H9 (cell line): ENCODE data around the gene ATP5PB. TPM values are rescaled to one million over a fixed set of nuclear protein-coding genes. Genes with fewer than 3 reads are reported as not detected.

Experiments used
- DNase-seq: peaks from one replicate; pipeline ENCODE4 v3.0.0-alpha.2; 2017
- H2AFZ ChIP-seq: one replicate; pipeline ENCODE4 v1.6.1; 2013; ENCODE audit warnings: mild to moderate bottlenecking, low read length, control low read depth, moderate library complexity
- H2AK5ac ChIP-seq: 2 replicates; pipeline ENCODE4 v1.6.1; 2013; ENCODE audit warnings: low read length, control low read depth, mixed read lengths; ENCODE audit not compliant: insufficient read length
- H2BK120ac ChIP-seq: one replicate; pipeline ENCODE4 v1.6.1; 2013; ENCODE audit warnings: low read depth, mild to moderate bottlenecking, low read length, control low read depth, inconsistent platforms; ENCODE audit not compliant: poor library complexity, severe bottlenecking
- H2BK12ac ChIP-seq: 2 replicates; pipeline ENCODE4 v1.6.1; 2013; ENCODE audit warnings: low read length, control low read depth, mixed read lengths, low read depth; ENCODE audit not compliant: insufficient read length
- H2BK15ac ChIP-seq: 2 replicates; pipeline ENCODE4 v1.6.1; 2013; ENCODE audit warnings: low read depth, low read length, control low read depth
- H2BK20ac ChIP-seq: one replicate; pipeline ENCODE4 v1.6.1; 2013; ENCODE audit warnings: low read depth, mild to moderate bottlenecking, low read length, control low read depth, inconsistent platforms; ENCODE audit not compliant: poor library complexity, severe bottlenecking
- H2BK5ac ChIP-seq: 2 replicates; pipeline ENCODE4 v1.6.1; 2013; ENCODE audit warnings: low read length, control low read depth, mixed read lengths; ENCODE audit not compliant: insufficient read length
- H3K14ac ChIP-seq: 2 replicates; pipeline ENCODE4 v1.6.1; 2013; ENCODE audit warnings: low read length, control low read depth; ENCODE audit not compliant: insufficient read depth
- H3K18ac ChIP-seq: 2 replicates; pipeline ENCODE4 v1.6.1; 2013; ENCODE audit warnings: low read depth, mild to moderate bottlenecking, mixed read lengths, low read length, control low read depth; ENCODE audit not compliant: insufficient read length
- H3K23ac ChIP-seq: 2 replicates; pipeline ENCODE4 v1.6.1; 2013; ENCODE audit warnings: low read length, control low read depth, mixed read lengths, low read depth; ENCODE audit not compliant: insufficient read length
- H3K23me2 ChIP-seq: 2 replicates; pipeline ENCODE4 v1.6.1; 2013; ENCODE audit warnings: low read depth, mild to moderate bottlenecking, mixed read lengths, low read length, control low read depth; ENCODE audit not compliant: insufficient read length, poor library complexity, severe bottlenecking
- H3K27ac ChIP-seq: 2 replicates; pipeline ENCODE4 v1.5.1; 2013; ENCODE audit warnings: low read length, control low read depth, mixed read lengths, low read depth; ENCODE audit not compliant: insufficient read length
- H3K27me3 ChIP-seq: 2 replicates; pipeline ENCODE4 v1.6.1; 2013; ENCODE audit warnings: low read length, control low read depth, inconsistent platforms; ENCODE audit not compliant: insufficient read depth
- H3K4ac ChIP-seq: 2 replicates; pipeline ENCODE4 v1.6.1; 2013; ENCODE audit warnings: low read depth, mild to moderate bottlenecking, control low read depth, inconsistent platforms, low read length, moderate library complexity
- H3K4me1 ChIP-seq: 2 replicates; pipeline ENCODE4 v1.6.1; 2013; ENCODE audit warnings: low read length, control low read depth, inconsistent platforms; ENCODE audit not compliant: insufficient read depth
- H3K4me2 ChIP-seq: 2 replicates; pipeline ENCODE4 v1.6.1; 2013; ENCODE audit warnings: low read length, control low read depth, mixed read lengths; ENCODE audit not compliant: insufficient read length, insufficient read depth
- H3K56ac ChIP-seq: 2 replicates; pipeline ENCODE4 v1.6.1; 2013; ENCODE audit warnings: low read depth, mild to moderate bottlenecking, mixed read lengths, low read length, control low read depth; ENCODE audit not compliant: insufficient read length
- H3K79me1 ChIP-seq: 2 replicates; pipeline ENCODE4 v1.6.1; 2013; ENCODE audit warnings: low read depth, mild to moderate bottlenecking, moderate library complexity, low read length, control low read depth, inconsistent platforms; ENCODE audit not compliant: insufficient read depth, poor library complexity, severe bottlenecking
- H3K79me2 ChIP-seq: 2 replicates; pipeline ENCODE4 v1.6.1; 2013; ENCODE audit warnings: low read length, control low read depth, inconsistent platforms; ENCODE audit not compliant: insufficient read depth
- H3K9ac ChIP-seq: 2 replicates; pipeline ENCODE4 v1.6.1; 2013; ENCODE audit warnings: low read length, control low read depth, mixed read lengths; ENCODE audit not compliant: insufficient read length; ENCODE audit errors: extremely low read depth
- H3K9me3 ChIP-seq: one replicate; pipeline ENCODE4 v1.6.1; 2013; ENCODE audit warnings: low read depth, low read length, inconsistent platforms; ENCODE audit not compliant: control insufficient read depth
- H3T11ph ChIP-seq: one replicate; pipeline ENCODE4 v1.6.1; 2013; ENCODE audit warnings: mild to moderate bottlenecking, low read length, control low read depth, inconsistent platforms
- H4K20me1 ChIP-seq: one replicate; pipeline ENCODE4 v1.6.1; 2013; ENCODE audit not compliant: control insufficient read depth, insufficient read length, insufficient read depth
- H4K5ac ChIP-seq: 2 replicates; pipeline ENCODE4 v1.6.1; 2013; ENCODE audit warnings: low read depth, mild to moderate bottlenecking, mixed read lengths, low read length, control low read depth; ENCODE audit not compliant: insufficient read length
- H4K8ac ChIP-seq: replicated peaks from 2 replicates; pipeline ENCODE4 v1.6.1; 2013; ENCODE audit warnings: low read length, control low read depth, mixed read lengths, low read depth; ENCODE audit not compliant: insufficient read length
- H4K91ac ChIP-seq: 2 replicates; pipeline ENCODE4 v1.6.1; 2013; ENCODE audit warnings: low read depth, mild to moderate bottlenecking, moderate library complexity, mixed read lengths, low read length, control low read depth; ENCODE audit not compliant: insufficient read length
- H3K27ac Mint-ChIP-seq, 3 experiments: 2 replicates in 2 of 3; 3 replicates in 1 of 3; pipeline ENCODE4 v1.8.0; 2020 to 2021; ENCODE audit warnings: mixed read lengths in 3 of 3, mild to moderate bottlenecking in 1 of 3, moderate library complexity in 1 of 3
- H3K27me3 Mint-ChIP-seq: 2 replicates; pipeline ENCODE4 v1.8.0; 2021; ENCODE audit warnings: low read depth, mild to moderate bottlenecking, moderate library complexity, mixed read lengths
- H3K36me3 Mint-ChIP-seq, 3 experiments: 2 replicates in 2 of 3; 3 replicates in 1 of 3; pipeline ENCODE4 v1.8.0; 2020 to 2021; ENCODE audit warnings: low read depth in 3 of 3, mixed read lengths in 3 of 3; ENCODE audit not compliant: insufficient read depth in 1 of 3
- H3K4me1 Mint-ChIP-seq, 2 experiments: 2 replicates each; pipeline ENCODE4 v1.8.0; 2020; ENCODE audit warnings: mixed read lengths in 2 of 2
- H3K4me3 Mint-ChIP-seq, 2 experiments: 2 replicates in 1 of 2; 3 replicates in 1 of 2; pipeline ENCODE4 v1.8.0; 2020 to 2021; ENCODE audit warnings: mild to moderate bottlenecking in 2 of 2, mixed read lengths in 2 of 2, moderate library complexity in 1 of 2
- H3K9me3 Mint-ChIP-seq, 2 experiments: 2 replicates in 1 of 2; 3 replicates in 1 of 2; pipeline ENCODE4 v1.8.0; 2020; ENCODE audit warnings: mild to moderate bottlenecking in 2 of 2, mixed read lengths in 2 of 2, moderate library complexity in 1 of 2
- CTCF ChIP-seq: fragments of 200-600 bp; sonication (generic); conservative IDR thresholded peaks from 3 replicates; pipeline ENCODE4 v1.8.0; 2021; ENCODE audit warnings: antibody characterized with exemption, mild to moderate bottlenecking
- WGBS: extraction: QIAGEN DNeasy Blood & Tissue Kit; methylation state at CpG from one replicate; pipeline ENCODE4 v1.1.7; 2013; ENCODE audit warnings: missing lambda C conversion rate, low lambda C conversion rate, mixed read lengths; ENCODE audit not compliant: insufficient read length; ENCODE audit errors: extremely low coverage; 5-methylcytosine and 5-hydroxymethylcytosine counted together
- total RNA-seq: library from RNA; stranded (reverse); gene quantifications from 2 replicates; pipeline ENCODE4 v1.2.1, GENCODE V29; 2021

Gene ATP5PB
- total RNA-seq, 1 experiment from 2014 or later = 250 TPM

- no peak overlapping the region for H4K91ac ChIP-seq
- H3K4me2 ChIP-seq = no peak overlapping the region
- no peaks in the 10 kb centered on the region for H3K79me2 ChIP-seq
- no peaks in the 10 kb centered on the region for H3K79me1 ChIP-seq
- Mint-ChIP-seq H3K36me3 (no peaks in the 10 kb centered on the region; a peak in 1 of 7 replicates), H3K9me3 (no peaks in the 10 kb centered on the region), H3K27ac (no peak overlapping the region), H3K27me3 (no peaks in the 10 kb centered on the region; the same call in 1 of the 2 replicates), H3K4me3 (no peak overlapping the region), H3K4me1 (no peaks in the 10 kb centered on the region)
- no peak for TF ChIP-seq CTCF
- H2AFZ ChIP-seq = no peak overlapping the region
- no peak overlapping the region for H3K23ac ChIP-seq
- H3K9ac ChIP-seq = no peak overlapping the region
- no peak overlapping the region for H3K14ac ChIP-seq
- H4K20me1 ChIP-seq = no peaks in the 10 kb centered on the region
- H2BK5ac ChIP-seq = no peak overlapping the region
- no peak overlapping the region for H4K8ac ChIP-seq
- no peak overlapping the region for H3T11ph ChIP-seq
- no peaks in the 10 kb centered on the region for H3K27me3 ChIP-seq
- no peak overlapping the region for H2BK120ac ChIP-seq
- H3K27ac ChIP-seq = no peak overlapping the region
- H3K4me1 ChIP-seq = no peaks in the 10 kb centered on the region
- H2AK5ac ChIP-seq = no peak overlapping the region
- H4K5ac ChIP-seq = no peak overlapping the region
- H2BK15ac ChIP-seq = no peak overlapping the region
- H3K18ac ChIP-seq = no peak overlapping the region
- H3K56ac ChIP-seq = no peak overlapping the region
- H3K4ac ChIP-seq = no peak overlapping the region
- no peaks in the 10 kb centered on the region for H3K23me2 ChIP-seq
- WGBS = no CpG with 5 or more reads among the region's 5 CpGs
- H3K9me3 ChIP-seq = no peaks in the 10 kb centered on the region
- no peak for DNase-seq
- H2BK20ac ChIP-seq = no peak overlapping the region
- no peak overlapping the region for H2BK12ac ChIP-seq
Measured at GRCh38 chr1:111474106-111474505, 24.8 kb downstream of the ATP5PB start.
